Loucy (cell line): ENCODE results near the gene PLEKHM2.

Source experiments
- H2AFZ ChIP-seq: fragments of 200-600 bp; sonication (generic); 2 replicates; pipeline ENCODE4 v1.6.0; 2016; ENCODE audit warnings: antibody characterized with exemption, mild to moderate bottlenecking, low read length, moderate library complexity
- H3F3A ChIP-seq: fragments of 200-600 bp; 2 replicates; pipeline ENCODE4 v1.6.0; 2016; ENCODE audit warnings: antibody characterized with exemption, low read depth, mild to moderate bottlenecking
- H3K27me3 ChIP-seq: fragments of 200-600 bp; sonication (generic); 2 replicates; pipeline ENCODE4 v1.6.1; 2014; ENCODE audit warnings: low read length, mild to moderate bottlenecking; ENCODE audit not compliant: insufficient read depth, poor library complexity, severe bottlenecking
- H3K36me3 ChIP-seq: fragments of 200-600 bp; sonication (generic); 2 replicates; pipeline ENCODE4 v1.6.1; 2016; ENCODE audit warnings: low read length; ENCODE audit not compliant: insufficient read depth
- H3K4me1 ChIP-seq: fragments of 200-600 bp; sonication (generic); 2 replicates; pipeline ENCODE4 v1.5.1; 2014; ENCODE audit warnings: low read length, mild to moderate bottlenecking; ENCODE audit not compliant: insufficient read depth, poor library complexity, severe bottlenecking
- H3K4me2 ChIP-seq: fragments of 200-600 bp; sonication (generic); 2 replicates; pipeline ENCODE4 v1.6.0; 2014; ENCODE audit warnings: antibody characterized with exemption, low read length, low read depth, mild to moderate bottlenecking; ENCODE audit not compliant: poor library complexity, severe bottlenecking
- H3K4me3 ChIP-seq: fragments of 200-600 bp; sonication (generic); 2 replicates; pipeline ENCODE4 v1.5.1; 2014; ENCODE audit warnings: low read length, mild to moderate bottlenecking, mixed read lengths; ENCODE audit not compliant: poor library complexity, severe bottlenecking
- H3K79me2 ChIP-seq: fragments of 200-600 bp; sonication (generic); 2 replicates; pipeline ENCODE4 v1.6.1; 2014; ENCODE audit warnings: low read length; ENCODE audit not compliant: insufficient read depth
- H3K9ac ChIP-seq: fragments of 200-600 bp; sonication (generic); 2 replicates; pipeline ENCODE4 v1.6.0; 2014; ENCODE audit warnings: mild to moderate bottlenecking, low read depth, low read length, moderate library complexity; ENCODE audit not compliant: poor library complexity, severe bottlenecking
- H3K9me2 ChIP-seq: fragments of 200-600 bp; sonication (generic); replicated peaks from 2 replicates; pipeline ENCODE4 v1.6.1; 2016; ENCODE audit warnings: low read depth, low read length, mixed read lengths
- H3K9me3 ChIP-seq: fragments of 200-600 bp; sonication (generic); 2 replicates; pipeline ENCODE4 v1.6.1; 2014; ENCODE audit warnings: mild to moderate bottlenecking, antibody characterized with exemption, low read length, low read depth; ENCODE audit not compliant: insufficient read depth
- H4K20me1 ChIP-seq: fragments of 200-600 bp; sonication (generic); 2 replicates; pipeline ENCODE4 v1.6.0; 2014; ENCODE audit warnings: antibody characterized with exemption, low read length, mild to moderate bottlenecking; ENCODE audit not compliant: insufficient read depth, poor library complexity, severe bottlenecking
- EZH2phosphoT487 ChIP-seq: fragments of 200-600 bp; IDR thresholded peaks from 2 replicates; pipeline ENCODE4 v1.6.1; 2018; ENCODE audit warnings: antibody characterized with exemption, mild to moderate bottlenecking, moderate library complexity, borderline replicate concordance
- TF ChIP-seq, protein P1 (sequence below): fragments of 200-600 bp; sonication (generic); conservative IDR thresholded peaks from 2 replicates; pipeline ENCODE4 v1.5.1; 2014; ENCODE audit warnings: mild to moderate bottlenecking, antibody characterized with exemption, low read length

PLEKHM2 gene

DNA sequence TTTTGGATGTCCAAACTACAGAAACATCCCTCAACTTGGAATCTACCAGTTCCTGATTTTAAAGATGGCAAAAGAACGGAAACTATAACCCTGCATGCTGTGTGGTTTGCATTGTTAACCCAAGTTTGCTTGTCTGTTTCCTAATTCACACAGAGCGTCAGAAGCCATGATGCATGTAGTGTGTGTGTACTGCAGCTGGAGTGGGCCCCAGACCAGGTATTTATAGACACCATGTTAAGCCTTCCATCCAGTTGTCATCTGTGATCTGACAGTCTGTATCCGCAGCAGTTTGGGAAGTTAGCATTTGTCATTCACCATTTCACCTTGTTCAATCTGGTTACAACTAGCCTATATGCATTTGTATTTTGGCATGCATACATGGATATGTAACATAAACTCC, 27.7 kb upstream of the PLEKHM2 start:
- H3K9me2 ChIP-seq, result no peaks in the 10 kb centered on the region
- no peak overlapping the region for H3K4me3 ChIP-seq

DNA sequence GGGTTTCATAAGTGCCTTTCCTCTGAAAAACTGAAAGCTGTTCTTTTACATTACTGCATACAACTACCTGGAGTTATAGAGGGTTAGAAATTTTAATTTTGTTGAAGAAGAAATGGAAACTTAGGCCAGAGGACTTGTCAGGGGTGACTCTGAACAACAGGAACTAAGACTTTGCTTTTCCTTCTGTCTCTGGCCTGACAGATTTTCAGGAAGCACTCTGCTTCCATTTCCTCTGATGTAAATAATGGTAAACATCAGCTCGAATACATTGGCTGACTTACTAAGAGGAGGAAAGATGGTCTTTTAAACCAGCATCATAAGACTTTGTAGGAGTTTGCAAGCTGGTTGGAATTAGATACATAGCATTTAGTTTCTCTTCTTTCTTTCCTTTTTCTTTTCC, 27.1 kb upstream of the PLEKHM2 start:
- H3K27me3 ChIP-seq, result no peaks in the 10 kb centered on the region
- no peak overlapping the region for H3K9ac ChIP-seq
- H3K4me2 ChIP-seq, result no peak overlapping the region
- H3F3A ChIP-seq, result no peaks in the 10 kb centered on the region
- TF ChIP-seq, protein P1, sequence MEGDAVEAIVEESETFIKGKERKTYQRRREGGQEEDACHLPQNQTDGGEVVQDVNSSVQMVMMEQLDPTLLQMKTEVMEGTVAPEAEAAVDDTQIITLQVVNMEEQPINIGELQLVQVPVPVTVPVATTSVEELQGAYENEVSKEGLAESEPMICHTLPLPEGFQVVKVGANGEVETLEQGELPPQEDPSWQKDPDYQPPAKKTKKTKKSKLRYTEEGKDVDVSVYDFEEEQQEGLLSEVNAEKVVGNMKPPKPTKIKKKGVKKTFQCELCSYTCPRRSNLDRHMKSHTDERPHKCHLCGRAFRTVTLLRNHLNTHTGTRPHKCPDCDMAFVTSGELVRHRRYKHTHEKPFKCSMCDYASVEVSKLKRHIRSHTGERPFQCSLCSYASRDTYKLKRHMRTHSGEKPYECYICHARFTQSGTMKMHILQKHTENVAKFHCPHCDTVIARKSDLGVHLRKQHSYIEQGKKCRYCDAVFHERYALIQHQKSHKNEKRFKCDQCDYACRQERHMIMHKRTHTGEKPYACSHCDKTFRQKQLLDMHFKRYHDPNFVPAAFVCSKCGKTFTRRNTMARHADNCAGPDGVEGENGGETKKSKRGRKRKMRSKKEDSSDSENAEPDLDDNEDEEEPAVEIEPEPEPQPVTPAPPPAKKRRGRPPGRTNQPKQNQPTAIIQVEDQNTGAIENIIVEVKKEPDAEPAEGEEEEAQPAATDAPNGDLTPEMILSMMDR, result no peak
- no peak for TF ChIP-seq EZH2phosphoT487
- H3K79me2 ChIP-seq, result no peaks in the 10 kb centered on the region
- H3K9me3 ChIP-seq, result no peaks in the 10 kb centered on the region
- H2AFZ ChIP-seq, result no peak overlapping the region
- H3K4me1 ChIP-seq, result no peaks in the 10 kb centered on the region
- no peak overlapping the region for H3K4me3 ChIP-seq
- no peaks in the 10 kb centered on the region for H4K20me1 ChIP-seq
- no peaks in the 10 kb centered on the region for H3K9me2 ChIP-seq
- H3K36me3 ChIP-seq, result peaks cover 75% of the 10 kb centered on the region

More for the DNA sequence above, 27.7 kb upstream of the PLEKHM2 start:
- Histone ChIP-seq H3K9me3 (no peaks in the 10 kb centered on the region), H3K79me2 (no peaks in the 10 kb centered on the region), H4K20me1 (no peaks in the 10 kb centered on the region), H3F3A (no peaks in the 10 kb centered on the region), H3K4me2 (no peak overlapping the region), H3K36me3 (peaks cover 74% of the 10 kb centered on the region), H3K4me1 (no peaks in the 10 kb centered on the region), H3K9ac (no peak overlapping the region), H3K27me3 (no peaks in the 10 kb centered on the region), H2AFZ (no peak overlapping the region)
- TF ChIP-seq EZH2phosphoT487, result no peak
- TF ChIP-seq, protein P1, result no peak

DNA sequence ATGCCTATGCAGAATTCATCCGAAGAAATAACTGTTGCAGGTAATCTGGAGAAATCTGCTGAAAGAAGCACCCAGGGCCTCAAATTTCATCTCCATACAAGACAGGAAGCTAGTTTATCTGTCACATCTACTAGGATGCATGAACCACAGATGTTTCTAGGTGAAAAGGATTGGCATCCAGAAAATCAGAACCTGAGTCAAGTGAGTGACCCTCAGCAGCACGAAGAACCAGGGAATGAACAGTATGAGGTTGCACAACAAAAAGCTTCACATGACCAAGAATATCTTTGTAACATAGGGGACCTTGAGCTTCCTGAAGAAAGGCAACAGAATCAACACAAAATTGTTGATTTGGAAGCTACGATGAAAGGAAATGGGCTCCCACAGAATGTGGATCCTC, 24.0 kb upstream of the PLEKHM2 start:
- no peak for TF ChIP-seq EZH2phosphoT487
- TF ChIP-seq, protein P1, result no peak
- Histone ChIP-seq H3K36me3 (peaks cover 61% of the 10 kb centered on the region), H3F3A (no peaks in the 10 kb centered on the region)

More for the DNA sequence above, 24.0 kb upstream of the PLEKHM2 start:
- Histone ChIP-seq H3K9me2 (no peaks in the 10 kb centered on the region), H3K9ac (no peak overlapping the region), H2AFZ (no peak overlapping the region), H3K27me3 (no peaks in the 10 kb centered on the region), H3K9me3 (no peaks in the 10 kb centered on the region), H4K20me1 (no peaks in the 10 kb centered on the region), H3K4me1 (no peaks in the 10 kb centered on the region), H3K4me3 (no peak overlapping the region), H3K79me2 (no peaks in the 10 kb centered on the region), H3K4me2 (no peak overlapping the region)
